Cortex of kidney (tissue), 1 donor: ENCODE measurements around the gene FNDC8.
"Not testable (repeated sequence)": the region's sequence is repeated elsewhere in the genome, so short reads cannot be mapped to it uniquely, and the experiment has no call there.

ENCODE experiments used
- DNase-seq: peaks from one replicate; lab custom pipeline; 2025; lab: John Stamatoyannopoulos, UW

FNDC8 gene

GRCh38 chr17:35144840-35145239 is 23.4 kb downstream of the FNDC8 start:
- no peak for DNase-seq

- DNase-seq = no peak
Measured at GRCh38 chr17:35146214-35146833, 24.9 kb downstream of the FNDC8 start.

DNA sequence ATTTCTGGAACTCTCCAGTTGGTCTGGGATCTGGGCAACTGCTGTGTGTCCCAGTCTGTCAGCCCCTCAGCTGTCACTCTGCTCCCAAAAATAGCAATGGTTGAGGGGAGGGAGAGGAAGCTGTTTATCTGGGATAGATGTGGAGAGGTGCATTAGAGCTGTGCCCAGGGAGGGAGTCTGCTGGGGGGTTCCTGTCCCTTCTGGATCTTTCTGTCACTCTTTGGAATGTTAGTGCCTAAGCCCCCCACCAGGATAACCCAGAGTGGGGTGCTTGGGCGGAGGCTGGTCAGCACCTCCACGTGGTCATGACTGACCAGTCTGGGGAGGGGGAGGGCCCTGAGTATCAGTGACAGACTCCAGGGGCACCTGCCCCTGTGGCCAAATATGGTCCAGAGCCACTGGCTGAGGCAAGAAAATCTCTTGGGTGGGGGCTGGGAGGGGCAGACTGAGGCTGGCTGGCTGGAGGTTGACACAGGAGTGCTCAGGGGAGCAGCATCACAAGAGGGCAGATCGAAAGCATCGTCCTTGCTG is 26.0 kb downstream of the FNDC8 start, which contains the start of gene UNC45B:
TSS of gene UNC45B (plus strand) at position 443 of the 531 bp plus-strand sequence. CDS start 447 bp downstream, outside the sequence.
- no peak for DNase-seq

DNA sequence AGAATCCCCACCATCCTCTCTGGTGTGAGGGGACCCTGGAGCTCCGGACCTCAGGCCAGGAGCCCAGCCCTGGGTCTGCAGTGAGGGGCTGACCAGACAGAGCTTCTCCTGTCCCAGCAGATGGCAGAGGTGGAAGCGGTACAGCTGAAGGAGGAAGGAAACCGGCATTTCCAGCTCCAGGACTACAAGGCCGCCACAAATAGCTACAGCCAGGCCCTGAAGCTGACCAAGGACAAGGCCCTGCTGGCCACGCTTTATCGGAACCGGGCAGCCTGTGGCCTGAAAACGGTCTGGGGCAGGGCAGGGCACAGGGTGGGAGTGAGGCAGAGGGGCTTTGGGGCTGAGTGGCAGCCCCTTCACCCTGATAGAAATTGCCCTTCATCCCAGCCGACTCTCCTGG is 26.7 kb downstream of the FNDC8 start:
- no peak for DNase-seq

GRCh38 chr17:35149941-35150340 is 28.5 kb downstream of the FNDC8 start:
- no peak for DNase-seq

DNA sequence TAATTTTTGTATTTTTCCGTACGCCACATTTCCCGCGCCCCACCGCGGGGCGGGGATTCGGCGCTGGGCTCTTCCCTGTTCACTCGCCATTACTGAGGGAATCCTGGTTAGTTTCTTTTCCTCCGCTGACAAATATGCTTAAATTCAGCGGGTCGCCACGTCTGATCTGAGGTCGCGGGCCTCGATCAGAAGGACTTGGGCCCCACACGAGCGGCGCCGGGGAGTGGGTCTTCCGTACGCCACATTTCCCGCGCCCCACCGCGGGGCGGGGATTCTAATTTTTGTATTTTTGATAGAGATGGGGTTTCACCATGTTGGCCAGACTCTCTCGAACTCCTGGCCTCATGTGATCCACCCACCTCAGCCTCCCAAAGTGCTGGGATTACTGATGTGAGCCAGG is 29.7 kb downstream of the FNDC8 start:
- DNase-seq = not testable (repeated sequence)

DNA sequence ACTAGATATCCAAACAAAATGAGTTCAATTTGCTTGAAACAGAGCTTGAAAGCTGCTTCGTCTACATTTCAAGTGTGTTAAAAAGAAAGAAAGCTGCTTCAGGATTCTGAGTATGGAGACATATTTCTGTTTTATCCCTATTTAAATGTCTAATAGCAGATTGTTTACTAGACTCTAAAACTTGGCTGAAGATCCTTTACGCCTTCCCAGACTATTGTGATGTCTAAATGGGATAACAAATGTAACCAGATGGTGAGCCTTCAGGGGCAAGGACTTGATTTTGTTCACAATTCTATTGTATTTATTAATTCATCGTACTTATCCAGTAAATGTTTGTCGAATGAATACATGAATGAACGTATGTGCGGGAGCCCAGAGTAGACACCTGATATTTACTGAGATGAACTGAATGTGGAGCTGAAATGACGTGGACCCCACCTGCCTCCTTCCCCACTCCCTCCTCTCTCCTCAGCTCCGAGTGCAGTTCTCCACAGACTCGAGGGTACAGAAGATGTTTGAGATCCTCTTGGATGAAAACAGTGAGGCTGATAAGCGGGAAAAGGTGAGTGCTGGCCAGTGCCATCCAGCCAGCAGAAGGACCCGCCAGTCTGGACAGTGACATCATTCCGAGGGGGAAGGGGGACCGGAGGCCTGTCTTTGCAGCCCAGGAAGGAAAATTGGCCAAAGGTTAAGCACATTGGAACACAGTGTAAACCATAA is 31.2 kb downstream of the FNDC8 start:
- no peak for DNase-seq

DNA sequence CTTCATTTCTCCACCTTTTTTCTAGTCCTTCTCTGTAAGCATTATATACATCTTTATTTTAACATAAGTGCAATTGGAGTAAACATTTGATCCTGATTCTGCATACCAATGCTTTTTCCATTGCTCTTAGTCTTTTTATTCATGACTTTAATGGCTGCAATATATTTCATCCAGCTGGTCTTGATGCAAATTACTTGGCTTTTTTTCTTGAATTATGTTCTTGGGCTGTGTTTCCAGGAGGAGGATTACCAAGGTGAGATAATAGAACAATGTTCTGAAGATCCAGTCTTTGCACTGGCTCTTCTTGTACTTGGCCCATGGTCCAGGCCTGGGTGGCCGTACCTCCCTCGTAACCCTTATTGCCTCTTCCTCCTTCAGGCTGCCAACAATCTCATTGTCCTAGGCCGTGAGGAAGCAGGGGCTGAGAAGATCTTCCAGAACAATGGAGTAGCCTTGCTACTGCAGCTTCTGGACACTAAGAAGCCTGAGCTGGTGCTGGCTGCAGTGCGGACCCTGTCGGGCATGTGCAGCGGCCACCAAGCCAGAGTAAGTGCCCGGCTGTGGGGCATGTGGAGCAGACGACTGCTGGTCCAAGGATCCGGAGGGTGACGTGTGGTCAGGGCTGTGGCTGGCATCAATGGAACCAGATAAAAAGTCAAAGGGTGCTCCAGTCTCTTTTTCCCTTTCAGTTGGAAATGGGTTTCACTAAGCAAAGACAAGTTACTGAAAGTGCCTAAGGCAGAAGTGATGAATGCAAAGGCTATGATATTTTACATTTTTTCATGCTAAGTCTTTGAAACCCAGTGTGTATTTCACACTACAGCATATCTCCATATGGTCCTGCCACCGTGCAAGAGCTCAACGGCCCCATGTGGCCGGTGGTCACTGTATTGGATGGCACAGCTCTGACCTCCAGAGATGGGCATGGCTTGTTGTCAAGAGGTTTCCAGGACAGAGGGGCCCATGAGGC is 33.1 kb downstream of the FNDC8 start:
- no peak for DNase-seq

DNA sequence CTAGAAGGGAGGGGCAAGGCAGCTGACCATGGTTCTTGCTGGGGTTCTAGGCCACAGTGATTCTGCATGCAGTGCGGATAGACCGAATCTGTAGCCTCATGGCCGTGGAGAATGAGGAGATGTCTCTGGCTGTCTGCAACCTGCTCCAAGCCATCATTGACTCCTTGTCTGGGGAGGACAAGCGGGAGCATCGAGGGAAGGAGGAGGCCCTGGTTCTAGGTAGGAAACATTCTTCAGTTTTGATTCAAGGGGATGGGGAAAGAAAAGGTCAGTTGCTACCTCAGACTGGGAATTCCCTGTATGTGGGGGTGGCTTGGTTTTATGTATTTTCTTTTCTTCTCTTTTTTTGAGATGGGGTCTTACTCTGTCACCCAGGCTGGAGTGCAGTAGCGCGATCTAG is 33.8 kb downstream of the FNDC8 start:
- DNase-seq = no peak

DNA sequence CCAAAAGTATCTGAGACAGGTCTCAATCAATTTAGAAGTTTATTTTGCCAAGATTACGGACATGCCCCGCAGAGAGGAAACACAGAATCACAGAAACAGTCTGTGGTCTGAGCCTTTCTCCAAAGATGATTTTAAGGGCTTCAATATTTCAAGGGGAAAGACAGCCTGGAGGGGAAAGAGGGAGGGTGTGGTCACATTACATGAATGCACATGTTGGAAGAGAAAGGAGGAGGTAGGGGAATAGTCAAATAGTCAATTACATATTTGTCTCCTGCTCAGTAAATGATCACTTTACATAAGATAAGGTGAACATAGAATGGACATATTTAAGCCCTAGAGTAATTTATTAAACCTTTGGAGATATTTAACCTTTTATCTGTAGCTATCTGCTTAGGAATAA is 38.5 kb downstream of the FNDC8 start:
- DNase-seq = no peak

DNA sequence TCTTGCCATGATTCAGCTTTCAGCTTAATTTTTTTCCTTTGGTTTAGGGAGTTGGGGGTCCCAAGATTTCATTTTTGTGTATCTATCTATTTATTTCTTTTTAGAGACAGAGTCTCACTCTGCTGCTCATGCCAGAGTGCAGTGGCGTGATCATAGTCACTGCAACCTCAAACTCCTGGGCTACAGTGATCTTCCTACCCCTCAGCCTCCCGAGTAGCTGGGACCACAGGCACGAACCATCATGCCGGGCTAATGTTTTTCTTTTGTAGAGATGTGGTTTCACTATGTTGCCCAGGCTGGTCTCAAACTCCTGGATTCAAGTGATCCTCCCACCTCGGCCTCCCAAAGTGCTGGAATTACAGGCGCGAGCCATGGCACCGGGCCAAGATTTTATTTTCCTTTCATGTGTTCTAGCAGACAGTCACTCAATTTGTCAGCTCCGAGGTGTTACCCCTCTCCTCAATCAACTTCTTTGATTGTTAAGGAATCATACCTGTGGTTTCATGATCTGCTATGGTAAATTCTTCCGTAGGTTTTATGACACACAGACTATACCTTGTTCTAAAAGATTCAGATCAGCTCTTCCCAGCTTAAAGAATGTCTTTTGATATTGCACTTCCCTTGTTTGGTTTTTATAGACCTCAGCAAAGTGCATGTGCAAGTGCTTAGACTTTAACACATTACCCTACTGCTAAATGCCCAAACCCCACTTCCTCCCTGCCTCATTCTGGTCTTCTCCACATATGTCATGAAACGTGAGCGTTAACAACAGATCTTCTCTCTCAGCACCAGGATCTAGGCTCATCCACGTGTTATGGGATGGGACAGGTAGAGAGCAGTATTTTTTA is 39.2 kb downstream of the FNDC8 start:
- DNase-seq = no peak

DNA sequence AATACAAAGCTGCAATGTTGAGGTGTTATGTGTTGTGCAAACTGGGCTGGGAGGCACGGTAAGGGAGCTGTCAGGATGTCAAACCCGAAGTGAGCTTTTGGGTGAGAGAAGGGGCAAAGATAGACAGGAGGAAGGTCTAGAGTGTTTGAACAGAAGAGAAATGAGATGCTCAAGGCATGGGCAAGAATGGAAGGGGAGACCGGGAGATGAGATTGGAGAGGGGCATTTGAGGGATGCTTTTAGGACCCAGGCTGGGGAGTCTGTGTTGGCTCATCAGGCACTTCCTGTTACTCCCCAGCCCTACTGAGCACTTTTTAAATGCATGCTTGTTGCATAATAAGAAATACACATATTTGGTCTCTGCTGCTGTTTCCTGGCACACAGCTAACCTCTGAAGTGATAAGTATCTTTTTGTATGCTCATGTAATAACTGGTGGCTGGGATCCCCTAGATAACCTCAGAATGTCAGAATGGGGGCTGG is 39.9 kb downstream of the FNDC8 start:
- no peak for DNase-seq

- DNase-seq = no peak
Measured at GRCh38 chr17:35162755-35163154, 41.3 kb downstream of the FNDC8 start.

GRCh38 chr17:35163886-35164285 is 42.5 kb downstream of the FNDC8 start:
- DNase-seq = no peak

DNA sequence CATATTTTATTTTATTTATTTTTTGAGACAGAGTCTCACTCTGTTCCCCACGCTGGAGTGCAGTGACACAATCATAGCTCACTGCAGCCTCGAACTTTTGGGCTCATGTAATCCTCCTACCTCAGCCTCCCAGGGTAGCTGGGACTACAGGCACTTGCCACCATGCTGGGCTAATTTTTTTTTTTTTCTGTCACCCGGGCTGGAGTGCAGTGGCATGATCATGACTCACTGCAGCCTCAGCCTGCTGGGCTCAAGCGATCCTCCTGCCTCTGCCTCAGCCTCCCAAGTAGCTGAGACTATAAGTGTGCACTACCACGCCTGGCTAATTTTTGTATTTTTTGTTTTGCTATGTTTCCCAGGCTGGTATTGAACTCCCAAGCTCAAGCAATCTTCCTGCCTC is 43.3 kb downstream of the FNDC8 start:
- DNase-seq = no peak

DNA sequence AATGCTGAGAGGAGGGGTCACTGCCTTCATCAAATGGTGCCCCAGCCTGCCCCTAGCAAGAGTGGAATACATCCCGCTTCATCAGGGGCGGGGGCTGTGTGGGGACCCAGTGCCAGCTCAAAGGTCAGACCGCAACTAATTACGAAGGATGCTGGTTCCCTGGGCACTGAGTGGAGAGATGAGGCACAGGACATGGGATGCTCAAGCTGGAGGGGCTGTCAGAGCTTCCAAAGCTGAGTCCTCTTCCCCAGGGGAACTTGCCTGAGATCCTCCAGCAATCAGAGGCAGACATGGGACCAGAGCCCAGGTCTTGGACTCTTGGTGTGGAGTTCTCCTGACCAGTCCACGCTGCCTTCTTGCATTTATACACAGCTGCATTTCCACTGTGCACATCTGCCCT is 45.1 kb downstream of the FNDC8 start:
- no peak for DNase-seq

DNA sequence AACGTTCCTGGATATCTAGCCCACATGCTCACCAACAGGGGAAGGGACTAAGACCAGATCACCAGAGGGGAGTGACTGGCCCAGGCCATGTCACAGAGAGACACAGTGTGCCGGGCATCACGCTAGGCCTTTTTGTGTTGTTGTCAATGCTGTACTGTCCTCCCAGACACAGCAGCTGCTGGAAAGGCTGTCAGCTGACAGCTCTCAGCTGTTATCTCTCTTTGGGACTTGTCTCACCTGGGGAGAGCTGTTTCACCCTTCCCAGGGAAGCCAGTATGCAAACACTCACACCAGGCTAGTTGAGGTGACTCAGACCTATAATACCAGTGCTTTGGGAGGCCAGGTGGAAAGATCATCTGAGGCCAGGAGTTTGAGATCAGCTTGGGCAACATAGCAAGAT is 45.6 kb downstream of the FNDC8 start:
- DNase-seq = no peak

GRCh38 chr17:35167666-35168065 is 46.3 kb downstream of the FNDC8 start:
- no peak for DNase-seq

- DNase-seq = no peak
Measured at GRCh38 chr17:35169835-35170363, 48.5 kb downstream of the FNDC8 start.

- DNase-seq = no peak
Measured at GRCh38 chr17:35170968-35171771, 49.8 kb downstream of the FNDC8 start.
